ENCODE data around the gene AP2A1.

DNA sequence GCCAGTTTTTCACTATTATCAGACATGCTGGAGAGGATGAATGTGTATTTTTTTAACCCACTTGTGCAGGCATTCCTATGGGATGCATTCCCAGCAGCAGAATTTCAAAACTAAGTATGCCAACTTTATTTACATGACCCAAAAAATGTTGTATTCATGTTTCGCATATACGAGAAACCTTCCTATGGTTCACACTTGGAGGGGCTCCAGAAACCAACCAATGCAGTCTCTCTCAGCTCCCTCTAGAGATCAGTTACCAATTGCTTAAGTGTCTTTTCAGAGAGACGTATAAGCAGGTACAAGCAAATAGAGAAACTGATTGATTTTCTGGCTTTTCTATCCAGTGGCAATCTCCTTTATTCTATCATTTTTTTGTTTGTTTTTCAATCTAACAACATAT is 78.6 kb downstream of the AP2A1 start:
- TF ChIP-seq, protein P1, sequence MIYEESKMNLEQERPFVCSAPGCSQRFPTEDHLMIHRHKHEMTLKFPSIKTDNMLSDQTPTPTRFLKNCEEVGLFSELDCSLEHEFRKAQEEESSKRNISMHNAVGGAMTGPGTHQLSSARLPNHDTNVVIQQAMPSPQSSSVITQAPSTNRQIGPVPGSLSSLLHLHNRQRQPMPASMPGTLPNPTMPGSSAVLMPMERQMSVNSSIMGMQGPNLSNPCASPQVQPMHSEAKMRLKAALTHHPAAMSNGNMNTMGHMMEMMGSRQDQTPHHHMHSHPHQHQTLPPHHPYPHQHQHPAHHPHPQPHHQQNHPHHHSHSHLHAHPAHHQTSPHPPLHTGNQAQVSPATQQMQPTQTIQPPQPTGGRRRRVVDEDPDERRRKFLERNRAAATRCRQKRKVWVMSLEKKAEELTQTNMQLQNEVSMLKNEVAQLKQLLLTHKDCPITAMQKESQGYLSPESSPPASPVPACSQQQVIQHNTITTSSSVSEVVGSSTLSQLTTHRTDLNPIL (CRISPR knock-in tag; IDR thresholded peaks at IDR 0.05; ENCODE audit: low read depth) = no peak
- TF ChIP-seq ISL1 (CRISPR knock-in tag; IDR thresholded peaks at IDR 0.05) = no peak
- no peak for TF ChIP-seq ZFP30 (CRISPR knock-in tag; IDR thresholded peaks at IDR 0.05)
- no peak for TF ChIP-seq ESRRG (CRISPR knock-in tag; IDR thresholded peaks at IDR 0.05)
- TF ChIP-seq ZC3H10 (CRISPR knock-in tag; IDR thresholded peaks at IDR 0.05) = no peak
- TF ChIP-seq, protein P2, sequence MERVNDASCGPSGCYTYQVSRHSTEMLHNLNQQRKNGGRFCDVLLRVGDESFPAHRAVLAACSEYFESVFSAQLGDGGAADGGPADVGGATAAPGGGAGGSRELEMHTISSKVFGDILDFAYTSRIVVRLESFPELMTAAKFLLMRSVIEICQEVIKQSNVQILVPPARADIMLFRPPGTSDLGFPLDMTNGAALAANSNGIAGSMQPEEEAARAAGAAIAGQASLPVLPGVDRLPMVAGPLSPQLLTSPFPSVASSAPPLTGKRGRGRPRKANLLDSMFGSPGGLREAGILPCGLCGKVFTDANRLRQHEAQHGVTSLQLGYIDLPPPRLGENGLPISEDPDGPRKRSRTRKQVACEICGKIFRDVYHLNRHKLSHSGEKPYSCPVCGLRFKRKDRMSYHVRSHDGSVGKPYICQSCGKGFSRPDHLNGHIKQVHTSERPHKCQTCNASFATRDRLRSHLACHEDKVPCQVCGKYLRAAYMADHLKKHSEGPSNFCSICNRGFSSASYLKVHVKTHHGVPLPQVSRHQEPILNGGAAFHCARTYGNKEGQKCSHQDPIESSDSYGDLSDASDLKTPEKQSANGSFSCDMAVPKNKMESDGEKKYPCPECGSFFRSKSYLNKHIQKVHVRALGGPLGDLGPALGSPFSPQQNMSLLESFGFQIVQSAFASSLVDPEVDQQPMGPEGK (CRISPR knock-in tag; IDR thresholded peaks at IDR 0.05; ENCODE audit: borderline replicate concordance) = no peak
- no peak for TF ChIP-seq RARB (CRISPR knock-in tag; IDR thresholded peaks at IDR 0.05)
- no peak for TF ChIP-seq TOX (CRISPR knock-in tag; IDR thresholded peaks at IDR 0.05; ENCODE audit: borderline replicate concordance)
- TF ChIP-seq SNAI2 (CRISPR knock-in tag; IDR thresholded peaks at IDR 0.05) = no peak
- no peak for TF ChIP-seq GLIS3 (CRISPR knock-in tag; IDR thresholded peaks at IDR 0.05)

All from SK-N-SH treated with all-trans-retinoic acid at 6 μM for 48 hours (cell line).